ENCODE measurements around the gene NDUFS3.

DNA sequence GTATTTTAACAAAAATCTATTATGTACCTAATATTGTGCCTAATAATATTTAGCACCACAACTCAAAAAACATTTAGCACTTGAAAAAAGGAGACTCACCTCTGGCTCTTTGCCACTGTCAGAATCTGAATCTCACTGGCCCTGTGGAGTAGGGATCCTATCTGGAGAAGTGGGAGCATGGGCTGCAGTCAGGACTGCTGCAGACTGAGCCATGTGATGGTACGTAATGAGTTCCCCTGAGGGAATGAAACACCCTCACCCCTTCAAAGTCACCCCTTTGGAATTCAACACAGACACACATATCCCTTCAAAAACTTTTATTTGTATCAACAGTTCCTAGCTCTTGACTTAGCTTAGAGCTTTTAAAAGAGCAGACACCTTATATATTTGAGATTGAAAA lies 7.0 kb upstream of the NDUFS3 start:
- TF ChIP-seq, protein P1, sequence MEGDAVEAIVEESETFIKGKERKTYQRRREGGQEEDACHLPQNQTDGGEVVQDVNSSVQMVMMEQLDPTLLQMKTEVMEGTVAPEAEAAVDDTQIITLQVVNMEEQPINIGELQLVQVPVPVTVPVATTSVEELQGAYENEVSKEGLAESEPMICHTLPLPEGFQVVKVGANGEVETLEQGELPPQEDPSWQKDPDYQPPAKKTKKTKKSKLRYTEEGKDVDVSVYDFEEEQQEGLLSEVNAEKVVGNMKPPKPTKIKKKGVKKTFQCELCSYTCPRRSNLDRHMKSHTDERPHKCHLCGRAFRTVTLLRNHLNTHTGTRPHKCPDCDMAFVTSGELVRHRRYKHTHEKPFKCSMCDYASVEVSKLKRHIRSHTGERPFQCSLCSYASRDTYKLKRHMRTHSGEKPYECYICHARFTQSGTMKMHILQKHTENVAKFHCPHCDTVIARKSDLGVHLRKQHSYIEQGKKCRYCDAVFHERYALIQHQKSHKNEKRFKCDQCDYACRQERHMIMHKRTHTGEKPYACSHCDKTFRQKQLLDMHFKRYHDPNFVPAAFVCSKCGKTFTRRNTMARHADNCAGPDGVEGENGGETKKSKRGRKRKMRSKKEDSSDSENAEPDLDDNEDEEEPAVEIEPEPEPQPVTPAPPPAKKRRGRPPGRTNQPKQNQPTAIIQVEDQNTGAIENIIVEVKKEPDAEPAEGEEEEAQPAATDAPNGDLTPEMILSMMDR (IDR thresholded peaks at IDR 0.05), result no peak
- no peak for TF ChIP-seq POLR2A (IDR thresholded peaks at IDR 0.05)
